Smooth muscle cell (in vitro differentiated cells): Measurements from ENCODE around the gene SARS1. TPM values are rescaled to one million over a fixed set of nuclear protein-coding genes. Genes with fewer than 3 reads are reported as not detected.

Experiments used
- DNase-seq: peaks from one replicate; lab custom pipeline; 2025; ENCODE audit not compliant: unreplicated experiment; lab: John Stamatoyannopoulos, UW
- H2AFZ ChIP-seq: fragments of 200-600 bp; sonication (generic); 2 replicates; pipeline ENCODE4 v1.6.0; 2016; ENCODE audit warnings: antibody characterized with exemption, low read depth, mild to moderate bottlenecking
- H3F3A ChIP-seq: fragments of 200-600 bp; sonication (generic); 2 replicates; pipeline ENCODE4 v1.6.0; 2017; ENCODE audit warnings: antibody characterized with exemption, low read depth
- H3K27ac ChIP-seq: fragments of 200-600 bp; sonication (generic); 2 replicates; pipeline ENCODE4 v1.5.1; 2016; ENCODE audit warnings: low read depth, mild to moderate bottlenecking
- H3K27me3 ChIP-seq: fragments of 200-600 bp; sonication (generic); 2 replicates; pipeline ENCODE4 v1.6.1; 2016; ENCODE audit warnings: low read depth, mild to moderate bottlenecking
- H3K36me3 ChIP-seq: fragments of 200-600 bp; sonication (generic); 2 replicates; pipeline ENCODE4 v1.5.1; 2016; ENCODE audit warnings: low read depth
- H3K4me1 ChIP-seq: fragments of 200-600 bp; sonication (generic); 2 replicates; pipeline ENCODE4 v1.5.1; 2016; ENCODE audit warnings: low read depth
- H3K4me2 ChIP-seq: fragments of 200-600 bp; sonication (generic); 2 replicates; pipeline ENCODE4 v1.6.0; 2016; ENCODE audit warnings: mild to moderate bottlenecking
- H3K4me3 ChIP-seq: fragments of 200-600 bp; sonication (generic); 2 replicates; pipeline ENCODE4 v1.5.1; 2016; ENCODE audit warnings: mild to moderate bottlenecking
- H3K79me2 ChIP-seq: fragments of 200-600 bp; sonication (generic); 2 replicates; pipeline ENCODE4 v1.6.0; 2016; ENCODE audit warnings: low read depth, mild to moderate bottlenecking
- H3K9ac ChIP-seq: fragments of 200-600 bp; sonication (generic); 2 replicates; pipeline ENCODE4 v1.6.0; 2016; ENCODE audit warnings: low read depth
- H3K9me3 ChIP-seq: fragments of 200-600 bp; sonication (generic); replicated peaks from 2 replicates; pipeline ENCODE4 v1.5.1; 2016; ENCODE audit warnings: low read depth
- H4K20me1 ChIP-seq: fragments of 200-600 bp; sonication (generic); 2 replicates; pipeline ENCODE4 v1.6.0; 2016; ENCODE audit warnings: low read depth
- WGBS: methylation state at CpG from one replicate; pipeline ENCODE4 v1.1.7; 2016; ENCODE audit warnings: low lambda C conversion rate; 5-methylcytosine and 5-hydroxymethylcytosine counted together
- polyA plus RNA-seq: library from polyadenylated mRNA; unstranded; fragments of >200 nt; fragmentation: Nextera tagmentation; extraction: Ambion mirVana; gene quantifications from 2 replicates; pipeline ENCODE4 v1.2.1, GENCODE V29; 2016
- total RNA-seq: library from RNA; depleted of rRNA; stranded (reverse); fragments of >200 nt; gene quantifications from 2 replicates; pipeline ENCODE4 v1.2.3, GENCODE V29; 2014
- TF ChIP-seq, protein P1 (sequence below): fragments of 200-600 bp; sonication (generic); IDR thresholded peaks from 2 replicates; pipeline ENCODE4 v1.5.1; 2017; ENCODE audit warnings: borderline replicate concordance, mild to moderate bottlenecking, antibody characterized with exemption; ENCODE audit not compliant: insufficient read depth, poor library complexity, severe bottlenecking

The SARS1 gene
- total and polyA plus RNA-seq, 2 experiments from 2014 or later, result 157 to 176 TPM

DNA sequence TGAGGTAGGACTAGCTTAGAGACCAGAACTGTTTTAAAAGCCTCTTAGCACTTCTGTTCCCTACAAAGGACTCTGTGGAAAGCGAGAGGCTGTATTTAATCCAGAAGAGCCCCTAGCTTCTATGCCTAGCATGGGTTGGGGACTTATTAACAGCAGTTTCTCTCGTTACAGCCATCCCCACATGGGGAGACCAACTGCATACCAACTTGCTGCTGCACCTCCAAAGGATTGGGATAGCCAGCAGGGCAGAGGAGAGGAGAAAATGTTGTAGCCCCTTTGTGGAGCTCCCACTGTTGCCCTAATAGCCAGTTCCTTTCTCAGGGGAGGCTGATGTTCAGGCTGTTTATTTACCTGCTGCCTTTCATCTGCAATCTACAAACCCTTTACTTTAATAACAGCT, 24.7 kb downstream of the SARS1 start:
- H3K27ac ChIP-seq, result no peak overlapping the region
- no peak overlapping the region for H3K9ac ChIP-seq
- H3K79me2 ChIP-seq, result no peaks in the 10 kb centered on the region
- no peak overlapping the region for H3K4me3 ChIP-seq
- H2AFZ ChIP-seq, result no peak overlapping the region
- peaks cover 20% of the 10 kb centered on the region for H3F3A ChIP-seq
- H3K4me1 ChIP-seq, result peaks cover 21% of the 10 kb centered on the region
- no peak overlapping the region for H3K4me2 ChIP-seq
- H3K9me3 ChIP-seq, result no peaks in the 10 kb centered on the region
- H4K20me1 ChIP-seq, result peaks cover 8% of the 10 kb centered on the region
- DNase-seq, result no peak
- TF ChIP-seq, protein P1, sequence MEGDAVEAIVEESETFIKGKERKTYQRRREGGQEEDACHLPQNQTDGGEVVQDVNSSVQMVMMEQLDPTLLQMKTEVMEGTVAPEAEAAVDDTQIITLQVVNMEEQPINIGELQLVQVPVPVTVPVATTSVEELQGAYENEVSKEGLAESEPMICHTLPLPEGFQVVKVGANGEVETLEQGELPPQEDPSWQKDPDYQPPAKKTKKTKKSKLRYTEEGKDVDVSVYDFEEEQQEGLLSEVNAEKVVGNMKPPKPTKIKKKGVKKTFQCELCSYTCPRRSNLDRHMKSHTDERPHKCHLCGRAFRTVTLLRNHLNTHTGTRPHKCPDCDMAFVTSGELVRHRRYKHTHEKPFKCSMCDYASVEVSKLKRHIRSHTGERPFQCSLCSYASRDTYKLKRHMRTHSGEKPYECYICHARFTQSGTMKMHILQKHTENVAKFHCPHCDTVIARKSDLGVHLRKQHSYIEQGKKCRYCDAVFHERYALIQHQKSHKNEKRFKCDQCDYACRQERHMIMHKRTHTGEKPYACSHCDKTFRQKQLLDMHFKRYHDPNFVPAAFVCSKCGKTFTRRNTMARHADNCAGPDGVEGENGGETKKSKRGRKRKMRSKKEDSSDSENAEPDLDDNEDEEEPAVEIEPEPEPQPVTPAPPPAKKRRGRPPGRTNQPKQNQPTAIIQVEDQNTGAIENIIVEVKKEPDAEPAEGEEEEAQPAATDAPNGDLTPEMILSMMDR, result no peak
- 87% methylated on average over 2 of the region's 2 CpGs for WGBS
- H3K27me3 ChIP-seq, result no peaks in the 10 kb centered on the region
- peaks cover 23% of the 10 kb centered on the region for H3K36me3 ChIP-seq

DNA sequence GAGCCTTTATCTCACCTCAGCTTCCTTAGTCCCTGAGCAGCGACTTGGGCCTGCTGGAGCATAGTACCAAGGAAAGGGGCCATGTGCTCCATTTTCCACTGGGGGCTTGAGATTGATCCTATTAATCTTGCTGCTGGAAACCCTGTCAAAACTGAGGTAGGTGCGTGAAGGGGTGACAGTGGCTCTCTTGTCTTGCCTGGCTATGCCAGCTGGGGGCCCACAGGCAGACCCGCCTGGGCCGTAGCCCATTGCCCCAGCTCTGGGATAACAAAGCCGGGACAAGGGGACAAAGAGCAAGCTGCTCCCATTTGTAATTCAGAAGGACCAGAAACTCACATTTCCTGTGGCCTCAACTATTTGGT, 25.3 kb downstream of the SARS1 start:
- H3K27me3 ChIP-seq, result no peaks in the 10 kb centered on the region
- H3K4me3 ChIP-seq, result no peak overlapping the region
- no peak overlapping the region for H3K4me2 ChIP-seq
- no peak overlapping the region for H2AFZ ChIP-seq
- no peaks in the 10 kb centered on the region for H3K9me3 ChIP-seq
- peaks cover 22% of the 10 kb centered on the region for H3K36me3 ChIP-seq
- peaks cover 20% of the 10 kb centered on the region for H3F3A ChIP-seq
- H3K27ac ChIP-seq, result peak overlapping the region; percentile 40
- no peaks in the 10 kb centered on the region for H3K79me2 ChIP-seq
- peaks cover 21% of the 10 kb centered on the region for H3K4me1 ChIP-seq
- no peak overlapping the region for H3K9ac ChIP-seq
- DNase-seq, result no peak
- TF ChIP-seq, protein P1, result no peak
- 76% methylated on average over 5 of the region's 5 CpGs for WGBS
- H4K20me1 ChIP-seq, result peaks cover 7% of the 10 kb centered on the region

GRCh38 chr1:109239409-109240068, 25.8 kb downstream of the SARS1 start:
- H3F3A ChIP-seq, result peaks cover 20% of the 10 kb centered on the region
- no peak overlapping the region for H3K4me3 ChIP-seq
- TF ChIP-seq, protein P1, result peak; percentile 55
- no peaks in the 10 kb centered on the region for H3K27me3 ChIP-seq
- H3K4me2 ChIP-seq, result no peak overlapping the region
- H3K79me2 ChIP-seq, result no peaks in the 10 kb centered on the region
- peaks cover 21% of the 10 kb centered on the region for H3K4me1 ChIP-seq
- no peaks in the 10 kb centered on the region for H3K9me3 ChIP-seq
- H3K36me3 ChIP-seq, result peaks cover 18% of the 10 kb centered on the region
- 73% methylated on average over 6 of the region's 6 CpGs for WGBS
- H2AFZ ChIP-seq, result no peak overlapping the region
- H3K27ac ChIP-seq, result peak overlapping the region; percentile 40
- no peak for DNase-seq
- H4K20me1 ChIP-seq, result peaks cover 5% of the 10 kb centered on the region
- H3K9ac ChIP-seq, result no peak overlapping the region
